WTC11 (cell line): Measurements from ENCODE around the gene DHDDS. TPM values are rescaled to one million over a fixed set of nuclear protein-coding genes. Genes with fewer than 3 reads are reported as not detected.

Experiments used
- FOXJ3 ChIP-seq: sonication (generic); formaldehyde crosslinking; IDR thresholded peaks from 2 replicates; pipeline ENCODE4 v1.9.0; 2021; ENCODE audit warnings: missing genetic modification reagents, mild to moderate bottlenecking, borderline replicate concordance
- JAZF1 ChIP-seq: fragments of 250-450 bp; sonication (Bioruptor Pico); IDR thresholded peaks from 2 replicates; pipeline ENCODE4 v1.9.0; 2021; ENCODE audit warnings: moderate library complexity, mild to moderate bottlenecking, inconsistent platforms
- JUN ChIP-seq: sonication (generic); formaldehyde crosslinking; IDR thresholded peaks from 2 replicates; pipeline ENCODE4 v1.8.0; 2023; ENCODE audit warnings: mild to moderate bottlenecking, missing genetic modification reagents
- MYBL2 ChIP-seq: sonication (generic); formaldehyde crosslinking; IDR thresholded peaks from 2 replicates; pipeline ENCODE4 v1.8.1; 2023; ENCODE audit warnings: mild to moderate bottlenecking, moderate library complexity, missing genetic modification reagents
- NFATC4 ChIP-seq: fragments of 250-450 bp; sonication (Bioruptor Pico); IDR thresholded peaks from 2 replicates; pipeline ENCODE4 v1.9.0; 2021; ENCODE audit warnings: mild to moderate bottlenecking
- NFE2L1 ChIP-seq: sonication (generic); formaldehyde crosslinking; IDR thresholded peaks from 2 replicates; pipeline ENCODE4 v1.8.1; 2023; ENCODE audit warnings: missing genetic modification reagents
- NFYB ChIP-seq: sonication (generic); formaldehyde crosslinking; conservative IDR thresholded peaks from 2 replicates; pipeline ENCODE4 v1.8.0; 2022; ENCODE audit warnings: low read depth, missing genetic modification reagents
- NR1H2 ChIP-seq: sonication (generic); formaldehyde crosslinking; IDR thresholded peaks from 2 replicates; pipeline ENCODE4 v1.9.0; 2021; ENCODE audit warnings: mild to moderate bottlenecking, moderate library complexity, missing genetic modification reagents
- OVOL2 ChIP-seq: fragments of 250-450 bp; sonication (Bioruptor Pico); IDR thresholded peaks from 2 replicates; pipeline ENCODE4 v1.9.0; 2021; ENCODE audit warnings: mild to moderate bottlenecking, borderline replicate concordance
- SMAD3 ChIP-seq: sonication (generic); formaldehyde crosslinking; IDR thresholded peaks from 2 replicates; pipeline ENCODE4 v1.8.0; 2022; ENCODE audit warnings: missing genetic modification reagents, mild to moderate bottlenecking, borderline replicate concordance
- SP1 ChIP-seq: sonication (generic); formaldehyde crosslinking; conservative IDR thresholded peaks from 2 replicates; pipeline ENCODE4 v1.8.1; 2022; ENCODE audit warnings: missing genetic modification reagents
- ZNF671 ChIP-seq: fragments of 250-450 bp; sonication (Bioruptor Pico); IDR thresholded peaks from 2 replicates; pipeline ENCODE4 v1.8.0; 2021; ENCODE audit warnings: mild to moderate bottlenecking
- total RNA-seq: library from RNA; stranded (reverse); gene quantifications from 3 replicates; pipeline ENCODE4 v1.2.3, GENCODE V29; 2021
- TF ChIP-seq, protein P1 (sequence below): fragments of 250-450 bp; sonication (Bioruptor Pico); IDR thresholded peaks from 2 replicates; pipeline ENCODE4 v1.9.0; 2021; ENCODE audit warnings: mild to moderate bottlenecking, borderline replicate concordance
- TF ChIP-seq, protein P2 (sequence below): sonication (generic); formaldehyde crosslinking; IDR thresholded peaks from 2 replicates; pipeline ENCODE4 v1.8.1; 2022; ENCODE audit warnings: low read depth, missing genetic modification reagents, borderline replicate concordance
- TF ChIP-seq, protein P3 (sequence below): sonication (generic); formaldehyde crosslinking; IDR thresholded peaks from 2 replicates; pipeline ENCODE4 v1.8.0; 2023; ENCODE audit warnings: missing genetic modification reagents
- TF ChIP-seq, protein P4 (sequence below): sonication (generic); formaldehyde crosslinking; IDR thresholded peaks from 2 replicates; pipeline ENCODE4 v1.8.1; 2023; ENCODE audit warnings: mild to moderate bottlenecking, missing genetic modification reagents, moderate library complexity
- TF ChIP-seq, protein P5 (sequence below): sonication (generic); formaldehyde crosslinking; IDR thresholded peaks from 2 replicates; pipeline ENCODE4 v1.8.1; 2023; ENCODE audit warnings: mild to moderate bottlenecking, moderate library complexity, missing genetic modification reagents
- TF ChIP-seq, protein P6 (sequence below): fragments of 250-450 bp; sonication (Bioruptor Pico); IDR thresholded peaks from 2 replicates; pipeline ENCODE4 v1.8.0; 2021; ENCODE audit warnings: mild to moderate bottlenecking

Gene DHDDS
- total RNA-seq, 1 experiment from 2014 or later: 55.4 TPM

DNA sequence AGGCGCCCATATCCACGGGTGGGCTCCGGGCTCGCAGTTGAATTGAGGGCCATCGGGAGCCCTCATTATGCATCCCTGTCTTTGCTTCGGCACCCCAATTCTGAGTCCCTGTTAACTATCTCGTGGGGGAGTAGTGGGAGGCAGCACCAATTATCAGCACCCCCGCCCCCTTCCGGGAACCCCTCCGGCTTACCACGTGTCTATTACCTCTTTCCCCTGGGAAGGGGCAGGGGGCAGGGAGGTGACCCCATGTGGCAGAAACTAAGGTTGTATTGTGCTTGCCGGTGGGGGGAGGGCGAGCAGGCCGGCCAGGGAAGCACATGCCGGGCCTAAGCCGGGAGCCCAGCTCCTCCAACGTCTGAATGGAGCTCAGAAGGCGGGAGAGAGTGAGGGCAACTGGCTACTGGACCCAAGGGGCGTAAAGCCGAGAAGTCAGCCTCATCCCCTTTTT is 20.5 kb upstream of the DHDDS start (continued):
- TF ChIP-seq, protein P1, sequence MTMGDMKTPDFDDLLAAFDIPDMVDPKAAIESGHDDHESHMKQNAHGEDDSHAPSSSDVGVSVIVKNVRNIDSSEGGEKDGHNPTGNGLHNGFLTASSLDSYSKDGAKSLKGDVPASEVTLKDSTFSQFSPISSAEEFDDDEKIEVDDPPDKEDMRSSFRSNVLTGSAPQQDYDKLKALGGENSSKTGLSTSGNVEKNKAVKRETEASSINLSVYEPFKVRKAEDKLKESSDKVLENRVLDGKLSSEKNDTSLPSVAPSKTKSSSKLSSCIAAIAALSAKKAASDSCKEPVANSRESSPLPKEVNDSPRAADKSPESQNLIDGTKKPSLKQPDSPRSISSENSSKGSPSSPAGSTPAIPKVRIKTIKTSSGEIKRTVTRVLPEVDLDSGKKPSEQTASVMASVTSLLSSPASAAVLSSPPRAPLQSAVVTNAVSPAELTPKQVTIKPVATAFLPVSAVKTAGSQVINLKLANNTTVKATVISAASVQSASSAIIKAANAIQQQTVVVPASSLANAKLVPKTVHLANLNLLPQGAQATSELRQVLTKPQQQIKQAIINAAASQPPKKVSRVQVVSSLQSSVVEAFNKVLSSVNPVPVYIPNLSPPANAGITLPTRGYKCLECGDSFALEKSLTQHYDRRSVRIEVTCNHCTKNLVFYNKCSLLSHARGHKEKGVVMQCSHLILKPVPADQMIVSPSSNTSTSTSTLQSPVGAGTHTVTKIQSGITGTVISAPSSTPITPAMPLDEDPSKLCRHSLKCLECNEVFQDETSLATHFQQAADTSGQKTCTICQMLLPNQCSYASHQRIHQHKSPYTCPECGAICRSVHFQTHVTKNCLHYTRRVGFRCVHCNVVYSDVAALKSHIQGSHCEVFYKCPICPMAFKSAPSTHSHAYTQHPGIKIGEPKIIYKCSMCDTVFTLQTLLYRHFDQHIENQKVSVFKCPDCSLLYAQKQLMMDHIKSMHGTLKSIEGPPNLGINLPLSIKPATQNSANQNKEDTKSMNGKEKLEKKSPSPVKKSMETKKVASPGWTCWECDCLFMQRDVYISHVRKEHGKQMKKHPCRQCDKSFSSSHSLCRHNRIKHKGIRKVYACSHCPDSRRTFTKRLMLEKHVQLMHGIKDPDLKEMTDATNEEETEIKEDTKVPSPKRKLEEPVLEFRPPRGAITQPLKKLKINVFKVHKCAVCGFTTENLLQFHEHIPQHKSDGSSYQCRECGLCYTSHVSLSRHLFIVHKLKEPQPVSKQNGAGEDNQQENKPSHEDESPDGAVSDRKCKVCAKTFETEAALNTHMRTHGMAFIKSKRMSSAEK: no peak
- TF ChIP-seq OVOL2 (CRISPR knock-in tag) (no peak), NR1H2 (CRISPR knock-in tag) (no peak), NFATC4 (CRISPR knock-in tag) (no peak), JUN (CRISPR knock-in tag) (0 out of 2 replicates have a peak, but pooled peaks have one; percentile 10), ZNF671 (CRISPR knock-in tag) (no peak), SP1 (CRISPR knock-in tag) (peak; percentile 74), SMAD3 (CRISPR knock-in tag) (no peak), NFYB (peak; percentile 41), MYBL2 (CRISPR knock-in tag) (peak; percentile 84), FOXJ3 (CRISPR knock-in tag) (no peak), NFE2L1 (no peak), JAZF1 (CRISPR knock-in tag) (no peak)
- TF ChIP-seq, protein P2, sequence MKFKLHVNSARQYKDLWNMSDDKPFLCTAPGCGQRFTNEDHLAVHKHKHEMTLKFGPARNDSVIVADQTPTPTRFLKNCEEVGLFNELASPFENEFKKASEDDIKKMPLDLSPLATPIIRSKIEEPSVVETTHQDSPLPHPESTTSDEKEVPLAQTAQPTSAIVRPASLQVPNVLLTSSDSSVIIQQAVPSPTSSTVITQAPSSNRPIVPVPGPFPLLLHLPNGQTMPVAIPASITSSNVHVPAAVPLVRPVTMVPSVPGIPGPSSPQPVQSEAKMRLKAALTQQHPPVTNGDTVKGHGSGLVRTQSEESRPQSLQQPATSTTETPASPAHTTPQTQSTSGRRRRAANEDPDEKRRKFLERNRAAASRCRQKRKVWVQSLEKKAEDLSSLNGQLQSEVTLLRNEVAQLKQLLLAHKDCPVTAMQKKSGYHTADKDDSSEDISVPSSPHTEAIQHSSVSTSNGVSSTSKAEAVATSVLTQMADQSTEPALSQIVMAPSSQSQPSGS: no peak
- TF ChIP-seq, protein P3, sequence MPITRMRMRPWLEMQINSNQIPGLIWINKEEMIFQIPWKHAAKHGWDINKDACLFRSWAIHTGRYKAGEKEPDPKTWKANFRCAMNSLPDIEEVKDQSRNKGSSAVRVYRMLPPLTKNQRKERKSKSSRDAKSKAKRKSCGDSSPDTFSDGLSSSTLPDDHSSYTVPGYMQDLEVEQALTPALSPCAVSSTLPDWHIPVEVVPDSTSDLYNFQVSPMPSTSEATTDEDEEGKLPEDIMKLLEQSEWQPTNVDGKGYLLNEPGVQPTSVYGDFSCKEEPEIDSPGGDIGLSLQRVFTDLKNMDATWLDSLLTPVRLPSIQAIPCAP (CRISPR knock-in tag): peak; percentile 85
- TF ChIP-seq, protein P4, sequence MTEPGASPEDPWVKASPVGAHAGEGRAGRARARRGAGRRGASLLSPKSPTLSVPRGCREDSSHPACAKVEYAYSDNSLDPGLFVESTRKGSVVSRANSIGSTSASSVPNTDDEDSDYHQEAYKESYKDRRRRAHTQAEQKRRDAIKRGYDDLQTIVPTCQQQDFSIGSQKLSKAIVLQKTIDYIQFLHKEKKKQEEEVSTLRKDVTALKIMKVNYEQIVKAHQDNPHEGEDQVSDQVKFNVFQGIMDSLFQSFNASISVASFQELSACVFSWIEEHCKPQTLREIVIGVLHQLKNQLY (CRISPR knock-in tag): 0 out of 2 replicates have a peak, but pooled peaks have one; percentile 33
- TF ChIP-seq, protein P5, sequence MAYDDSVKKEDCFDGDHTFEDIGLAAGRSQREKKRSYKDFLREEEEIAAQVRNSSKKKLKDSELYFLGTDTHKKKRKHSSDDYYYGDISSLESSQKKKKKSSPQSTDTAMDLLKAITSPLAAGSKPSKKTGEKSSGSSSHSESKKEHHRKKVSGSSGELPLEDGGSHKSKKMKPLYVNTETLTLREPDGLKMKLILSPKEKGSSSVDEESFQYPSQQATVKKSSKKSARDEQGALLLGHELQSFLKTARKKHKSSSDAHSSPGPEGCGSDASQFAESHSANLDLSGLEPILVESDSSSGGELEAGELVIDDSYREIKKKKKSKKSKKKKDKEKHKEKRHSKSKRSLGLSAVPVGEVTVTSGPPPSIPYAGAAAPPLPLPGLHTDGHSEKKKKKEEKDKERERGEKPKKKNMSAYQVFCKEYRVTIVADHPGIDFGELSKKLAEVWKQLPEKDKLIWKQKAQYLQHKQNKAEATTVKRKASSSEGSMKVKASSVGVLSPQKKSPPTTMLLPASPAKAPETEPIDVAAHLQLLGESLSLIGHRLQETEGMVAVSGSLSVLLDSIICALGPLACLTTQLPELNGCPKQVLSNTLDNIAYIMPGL (CRISPR knock-in tag): no peak
- TF ChIP-seq, protein P6, sequence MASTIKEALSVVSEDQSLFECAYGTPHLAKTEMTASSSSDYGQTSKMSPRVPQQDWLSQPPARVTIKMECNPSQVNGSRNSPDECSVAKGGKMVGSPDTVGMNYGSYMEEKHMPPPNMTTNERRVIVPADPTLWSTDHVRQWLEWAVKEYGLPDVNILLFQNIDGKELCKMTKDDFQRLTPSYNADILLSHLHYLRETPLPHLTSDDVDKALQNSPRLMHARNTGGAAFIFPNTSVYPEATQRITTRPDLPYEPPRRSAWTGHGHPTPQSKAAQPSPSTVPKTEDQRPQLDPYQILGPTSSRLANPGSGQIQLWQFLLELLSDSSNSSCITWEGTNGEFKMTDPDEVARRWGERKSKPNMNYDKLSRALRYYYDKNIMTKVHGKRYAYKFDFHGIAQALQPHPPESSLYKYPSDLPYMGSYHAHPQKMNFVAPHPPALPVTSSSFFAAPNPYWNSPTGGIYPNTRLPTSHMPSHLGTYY (CRISPR knock-in tag): no peak
- TF ChIP-seq, all 79 proteins: peak for 22
